NCI-H748 (cell line): ENCODE data around the gene ADTRP.
"Not testable (repeated sequence)": the region's sequence is repeated elsewhere in the genome, so short reads cannot be mapped to it uniquely, and the experiment has no call there.

Experiments used
- DNase-seq: peaks from one replicate; lab custom pipeline; 2025; ENCODE audit not compliant: unreplicated experiment; lab: John Stamatoyannopoulos, UW

ADTRP gene

DNA sequence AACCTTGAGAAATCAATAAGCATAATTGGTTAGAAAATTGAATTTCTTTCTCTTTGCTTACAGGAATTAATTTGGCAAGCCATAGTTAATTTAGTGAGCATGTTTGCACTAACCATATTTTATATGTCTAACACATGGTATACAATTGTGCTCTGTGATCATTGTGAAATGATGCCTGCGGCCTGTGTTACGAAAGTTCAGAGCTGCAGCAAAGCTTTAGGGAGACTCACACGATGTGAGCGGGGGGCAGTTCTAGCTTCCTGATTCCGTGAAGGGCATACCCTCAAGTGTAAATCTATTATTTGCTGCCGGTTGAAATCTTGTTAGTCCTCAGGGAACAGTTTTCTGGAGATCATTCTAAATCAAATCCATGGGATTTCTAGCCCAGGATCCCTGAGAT, 25.5 kb upstream of the ADTRP start:
- DNase-seq, result no peak

DNA sequence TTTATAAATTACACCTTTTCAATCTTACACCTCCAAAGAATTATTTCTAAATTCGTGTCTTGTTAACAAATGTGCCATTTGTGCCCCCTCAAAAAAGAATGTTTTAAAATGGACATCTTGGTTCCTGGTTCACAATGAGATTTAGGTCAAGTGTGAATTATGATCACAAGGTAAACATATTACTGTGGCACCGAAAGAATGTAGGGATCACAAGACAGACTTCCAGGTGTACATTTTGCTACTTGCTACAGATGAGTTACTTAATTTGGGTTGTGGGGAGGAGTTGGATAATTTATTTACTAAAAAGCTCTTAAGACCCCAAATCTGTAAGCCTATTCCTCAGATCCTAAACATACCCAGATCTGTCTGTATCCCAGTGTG, 25.0 kb upstream of the ADTRP start:
- DNase-seq, result no peak

GRCh38 chr6:11802886-11803590, 24.4 kb upstream of the ADTRP start:
- DNase-seq, result no peak

DNA sequence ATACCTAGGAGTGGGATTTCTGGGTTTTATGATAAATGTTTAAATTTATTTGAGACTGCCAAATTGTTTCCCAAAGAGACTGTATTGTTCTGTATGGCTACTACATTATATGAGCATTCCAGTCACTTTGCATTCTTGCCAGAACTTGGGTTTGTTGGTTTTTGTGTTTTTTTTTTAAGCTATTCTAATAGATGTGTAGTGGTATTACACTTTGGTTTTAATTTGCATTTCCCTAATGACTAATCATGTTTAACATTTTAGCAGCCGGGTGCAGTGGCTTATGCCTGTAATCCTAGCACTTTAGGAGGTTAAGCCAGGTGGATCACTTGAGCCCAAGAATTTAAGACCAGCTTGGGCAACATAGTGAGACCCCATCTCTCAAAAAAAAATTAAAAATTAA, 21.9 kb upstream of the ADTRP start:
- DNase-seq, result not testable (repeated sequence)

GRCh38 chr6:11798538-11798937, 19.9 kb upstream of the ADTRP start:
- no peak for DNase-seq

- no peak for DNase-seq
These were observed 19.5 kb upstream of the ADTRP start for GRCh38 chr6:11798096-11798495.

DNA sequence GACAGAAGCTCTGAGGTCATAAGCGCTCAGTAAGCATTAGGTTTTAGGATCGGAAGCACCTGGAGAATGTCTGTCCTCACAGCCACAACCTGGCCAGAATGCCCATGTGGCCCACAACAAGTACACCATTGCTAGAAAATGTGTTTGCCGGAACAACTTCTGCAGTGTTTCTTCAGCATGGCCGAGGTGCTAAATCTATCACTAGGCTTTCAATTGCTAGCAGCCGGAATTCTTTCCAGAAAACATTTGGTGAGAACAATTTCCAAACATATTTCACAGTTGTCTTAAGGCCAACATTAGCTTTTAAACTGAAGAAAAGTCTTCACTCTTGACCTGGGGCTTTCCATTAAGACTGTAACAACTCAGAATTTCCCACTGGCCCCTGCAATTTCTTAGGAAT, 18.2 kb upstream of the ADTRP start:
- DNase-seq, result no peak

GRCh38 chr6:11795403-11795802, 16.8 kb upstream of the ADTRP start:
- no peak for DNase-seq

DNA sequence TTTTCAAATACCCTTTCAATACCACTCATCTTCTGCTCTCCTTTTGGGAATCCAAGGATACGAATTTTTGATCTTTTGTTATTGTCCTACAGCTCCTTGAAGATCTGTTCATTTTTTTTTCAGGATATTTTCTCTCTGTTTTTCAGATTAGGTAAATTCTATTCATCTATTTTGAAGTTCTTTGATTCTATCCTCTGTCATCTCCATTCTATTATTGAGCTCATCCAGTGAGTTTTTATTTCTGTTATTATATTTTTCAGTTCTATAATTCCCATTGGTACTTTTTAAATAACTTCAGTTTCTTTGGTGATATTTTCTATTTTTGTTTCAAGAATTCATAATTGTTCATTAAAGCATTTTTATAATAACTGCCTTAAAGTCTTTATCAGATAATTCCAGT, 14.7 kb upstream of the ADTRP start:
- DNase-seq, result no peak

DNA sequence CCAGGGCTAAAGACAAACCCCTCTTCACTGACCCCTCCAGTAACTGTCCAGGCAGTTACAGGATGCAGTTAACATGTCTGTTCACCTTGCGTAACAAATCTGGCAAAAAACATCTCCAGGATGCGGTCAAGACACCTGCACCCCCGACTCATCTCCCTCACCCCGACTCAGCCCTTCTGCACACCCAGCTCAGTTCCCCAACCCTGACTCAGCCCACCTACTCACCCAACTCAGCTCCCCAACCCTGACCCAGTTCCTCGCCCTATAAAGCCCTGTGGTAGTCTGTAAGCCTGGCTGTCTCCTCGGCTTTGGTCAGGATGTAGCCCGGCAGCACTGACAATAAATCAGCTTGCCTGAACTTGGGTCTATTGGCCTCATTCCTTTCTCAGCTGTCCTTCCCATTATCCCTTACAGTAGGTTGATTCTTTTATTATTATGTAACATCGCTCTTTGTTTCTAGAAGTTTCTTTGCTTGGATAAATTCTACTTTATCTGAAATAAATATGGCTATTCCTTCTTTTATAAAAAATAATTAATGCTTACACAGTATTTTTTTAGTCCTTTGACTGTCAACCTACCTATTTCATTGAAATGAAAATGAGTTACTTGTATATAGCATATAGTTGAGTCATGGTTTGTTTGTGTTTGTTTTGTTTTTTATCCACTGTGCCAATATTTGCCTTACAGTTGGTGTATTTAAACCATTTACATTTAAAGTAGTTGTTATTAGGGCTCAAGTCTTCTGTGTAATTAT, 12.9 kb upstream of the ADTRP start:
- no peak for DNase-seq

DNA sequence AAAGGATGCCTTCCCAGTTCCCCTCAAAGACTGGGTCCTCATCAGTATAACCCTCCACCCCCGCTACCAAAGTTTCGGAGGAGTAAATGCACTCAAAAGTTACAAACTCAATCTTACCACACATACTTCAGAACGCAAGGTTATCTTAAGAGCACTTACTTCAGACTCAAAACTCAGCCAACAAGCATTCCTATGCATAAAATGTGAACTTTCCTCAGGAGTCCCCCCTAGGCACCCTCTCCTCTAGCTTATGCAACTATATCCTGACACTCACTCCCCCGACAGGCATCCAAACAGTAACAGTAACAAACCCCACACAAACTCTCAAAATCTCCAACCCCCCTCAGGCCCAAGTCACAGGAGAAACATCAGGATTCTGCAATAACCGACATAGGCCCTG, 11.1 kb upstream of the ADTRP start:
- DNase-seq, result no peak

DNA sequence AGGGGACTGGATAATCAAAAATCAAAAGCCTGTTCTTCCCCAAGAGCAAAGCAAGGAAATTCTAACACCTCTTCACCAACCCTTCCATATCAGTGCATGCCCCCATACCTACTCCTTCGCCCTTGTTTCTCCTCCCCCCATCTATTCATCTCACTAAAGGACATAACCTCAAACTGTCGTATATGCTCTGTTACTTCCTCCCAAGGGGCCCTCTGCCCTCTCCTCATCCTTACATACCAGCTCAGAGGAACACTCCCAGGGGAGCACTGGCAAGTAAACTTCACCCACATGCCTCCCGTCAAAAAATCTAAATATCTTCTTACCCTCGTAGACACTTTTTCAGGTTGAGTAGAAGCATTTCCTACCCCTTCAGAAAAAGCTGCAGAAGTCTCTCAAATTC, 9.4 kb upstream of the ADTRP start:
- no peak for DNase-seq

DNA sequence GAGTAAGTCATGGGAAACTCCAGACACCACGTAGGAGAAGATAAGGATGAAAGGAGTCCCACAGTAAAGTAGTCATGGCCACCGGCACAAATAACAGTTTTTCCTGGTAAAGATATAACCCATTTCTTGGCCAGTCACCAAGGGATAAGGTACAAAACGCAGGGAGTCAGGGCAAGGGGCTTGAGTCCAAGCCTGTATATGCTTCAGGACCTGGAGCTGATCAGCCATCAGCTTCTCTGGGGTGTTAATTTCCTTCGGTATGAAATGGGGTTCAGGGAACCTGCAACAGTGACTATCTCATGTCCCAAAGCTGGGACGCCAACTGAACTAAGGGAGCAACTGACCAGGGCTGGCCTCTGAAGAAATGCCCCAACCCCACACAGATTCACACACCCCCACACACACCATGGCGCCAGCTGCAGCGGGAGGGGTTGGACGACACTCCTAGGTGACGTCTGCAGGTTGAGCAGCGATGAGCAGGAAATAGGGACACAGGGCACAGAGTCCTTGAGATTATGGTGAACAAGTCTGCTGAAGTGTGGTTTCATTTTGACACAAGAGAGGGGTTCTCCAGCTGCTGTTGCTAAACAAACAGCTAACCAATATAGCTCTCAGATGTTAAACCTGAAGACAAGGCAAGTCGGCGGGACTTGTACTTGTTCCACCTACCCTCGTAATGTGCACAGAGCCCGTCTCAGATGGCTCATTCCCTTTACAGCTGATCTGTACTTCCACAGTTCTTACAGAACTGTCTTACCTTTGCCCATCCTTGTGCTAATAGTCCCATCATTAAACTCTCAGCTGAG, 7.4 kb upstream of the ADTRP start:
- DNase-seq, result no peak

GRCh38 chr6:11785415-11785773, 6.8 kb upstream of the ADTRP start:
- peak; percentile 18 for DNase-seq

GRCh38 chr6:11784341-11784740, 5.7 kb upstream of the ADTRP start:
- no peak for DNase-seq

DNA sequence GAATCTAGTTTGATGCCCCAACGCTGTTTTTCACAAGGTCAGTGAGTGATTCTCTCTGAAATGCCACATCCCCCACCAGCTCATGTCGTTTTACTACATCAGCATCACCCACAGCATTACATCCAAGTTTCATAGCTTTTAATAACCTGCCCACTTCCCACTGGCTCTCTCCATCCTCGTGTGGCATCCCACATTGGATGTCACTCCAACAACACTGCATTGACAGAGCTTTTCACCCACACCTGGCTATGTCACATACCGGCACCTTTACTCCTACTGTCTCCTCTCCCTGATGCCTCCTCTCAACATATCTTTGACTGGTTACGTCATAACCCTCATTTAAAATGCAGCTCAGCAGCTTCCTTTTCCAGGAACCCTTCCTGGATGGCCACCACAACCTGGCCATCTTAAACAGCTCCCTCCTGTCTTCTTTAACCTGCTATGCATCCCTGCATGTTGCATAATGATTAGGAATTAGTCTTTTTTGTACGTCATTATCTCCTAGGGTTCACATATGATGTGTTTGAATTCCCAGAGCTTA, 5.0 kb upstream of the ADTRP start:
- DNase-seq, result no peak

GRCh38 chr6:11782524-11782923, 3.9 kb upstream of the ADTRP start:
- DNase-seq, result no peak

DNA sequence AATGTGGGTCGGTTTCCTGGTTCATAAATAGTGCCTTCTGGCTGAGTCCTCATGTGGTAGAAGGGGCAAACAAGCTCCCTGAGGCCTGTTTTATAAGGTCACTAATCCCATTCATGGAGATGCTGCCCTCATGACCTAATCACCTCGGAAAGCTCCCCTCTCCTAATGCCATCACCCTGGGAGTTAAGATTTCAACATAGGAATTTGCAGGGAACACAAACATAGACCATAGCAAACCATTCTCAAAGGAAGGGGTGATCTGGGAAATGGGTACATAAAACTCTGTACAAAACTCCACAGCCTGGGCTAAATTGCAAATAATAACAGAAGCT, 1.5 kb upstream of the ADTRP start:
- no peak for DNase-seq

DNA sequence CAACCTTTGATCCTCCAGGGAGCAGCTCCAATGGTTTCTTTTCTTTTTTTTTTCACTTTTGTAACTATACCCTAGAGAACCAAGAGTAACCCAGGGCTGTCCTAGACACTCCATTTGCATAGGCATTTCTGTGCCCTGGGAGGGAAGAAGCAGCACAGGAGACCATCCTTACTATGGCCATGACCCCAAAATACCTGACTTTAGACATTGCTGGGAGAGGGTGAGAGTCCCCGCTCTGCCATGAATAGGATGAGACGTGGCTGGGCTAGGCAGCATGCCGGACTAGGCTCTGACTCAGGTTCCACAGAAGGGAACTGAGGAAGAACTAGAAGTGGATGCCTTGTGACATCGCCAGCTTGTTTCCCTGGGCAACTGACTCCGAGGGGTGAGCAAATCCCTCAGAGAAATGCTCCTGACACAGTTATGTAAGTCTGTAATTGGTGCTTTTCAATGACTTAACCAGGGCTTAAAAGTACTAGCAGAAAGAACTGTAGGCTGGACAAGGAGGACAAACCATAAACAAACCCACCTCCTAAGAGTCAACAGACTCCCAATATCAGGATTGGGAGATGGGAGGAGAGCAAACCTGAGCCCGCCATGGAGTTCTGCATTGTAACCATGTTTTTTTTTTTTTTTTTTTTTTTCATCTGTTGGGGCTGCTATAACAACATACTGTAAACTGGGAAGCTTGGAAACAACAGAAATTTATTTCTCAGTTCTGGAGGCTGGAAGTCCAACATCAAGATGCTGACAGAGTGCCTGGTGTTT, 910 bp upstream of the ADTRP start:
- no peak for DNase-seq

DNA sequence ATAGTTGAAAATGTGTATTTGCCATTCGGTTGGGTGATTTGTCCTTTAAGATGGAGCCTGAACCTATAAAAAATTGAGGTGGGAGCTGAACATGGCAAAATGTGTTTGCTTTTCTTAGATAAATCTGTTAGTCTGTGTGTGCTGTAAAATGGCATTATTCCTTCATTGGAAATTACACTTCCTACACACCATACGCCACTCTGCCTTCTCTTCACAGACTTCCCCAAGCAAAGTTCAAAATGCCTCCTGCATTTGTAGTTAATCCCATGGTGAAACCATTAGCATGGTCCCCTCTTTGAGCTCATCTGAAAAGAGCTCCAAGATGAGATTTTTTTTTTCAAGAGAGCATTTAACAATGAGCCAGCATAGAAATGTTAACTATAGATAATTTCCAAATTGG, 567 bp downstream of the ADTRP start:
- DNase-seq, result no peak

DNA sequence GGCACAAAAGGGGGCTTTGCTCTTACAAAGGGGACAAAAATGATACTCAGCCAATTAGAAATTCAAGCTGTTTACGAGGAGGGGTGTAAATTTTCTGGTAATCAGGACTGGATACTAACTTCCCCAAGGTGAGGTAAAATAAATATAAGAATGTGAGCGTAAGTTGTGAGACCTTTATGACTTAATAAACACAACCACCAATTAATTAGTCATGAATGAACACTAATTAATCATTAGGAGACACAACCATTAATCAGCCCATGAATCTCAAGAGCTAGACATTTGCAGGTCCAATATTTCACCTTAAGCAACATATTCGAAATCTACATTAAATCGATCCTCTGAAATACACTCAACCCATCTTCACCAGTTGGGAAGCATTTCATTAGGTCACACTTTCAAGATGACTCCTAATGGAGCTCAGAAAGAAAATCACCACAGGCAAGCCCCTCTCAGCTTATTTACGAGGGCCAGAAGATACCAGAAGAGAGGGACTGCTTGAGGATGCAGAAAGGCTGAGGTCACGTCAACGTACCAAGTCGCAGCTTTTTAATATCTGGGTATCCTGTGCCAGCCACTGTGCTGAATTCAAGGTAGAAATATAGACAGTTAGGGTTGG, 2.7 kb downstream of the ADTRP start:
- DNase-seq, result no peak
